Activated naive CD4-positive, alpha-beta T cell (primary cell): Measurements from ENCODE around the gene KCTD3.
A peak's percentile ranks its signal among the peaks of the same experiment; 100 is the strongest.

Experiments
- DNase-seq, 4 experiments: peaks; one replicate each; lab custom pipeline; 2025; lab: John Stamatoyannopoulos, UW

Gene KCTD3

GRCh38 chr1:215566556-215567490, at the start of gene KCTD3:
TSS of gene KCTD3 (plus strand) at chr1:215567304. CDS start at chr1:215567686, 382 bp downstream.
- DNase-seq = peak in 2 of 4 experiments; percentile 8 to 17

GRCh38 chr1:215517441-215517891, 49.6 kb upstream of the KCTD3 start:
- DNase-seq = no peak

DNA sequence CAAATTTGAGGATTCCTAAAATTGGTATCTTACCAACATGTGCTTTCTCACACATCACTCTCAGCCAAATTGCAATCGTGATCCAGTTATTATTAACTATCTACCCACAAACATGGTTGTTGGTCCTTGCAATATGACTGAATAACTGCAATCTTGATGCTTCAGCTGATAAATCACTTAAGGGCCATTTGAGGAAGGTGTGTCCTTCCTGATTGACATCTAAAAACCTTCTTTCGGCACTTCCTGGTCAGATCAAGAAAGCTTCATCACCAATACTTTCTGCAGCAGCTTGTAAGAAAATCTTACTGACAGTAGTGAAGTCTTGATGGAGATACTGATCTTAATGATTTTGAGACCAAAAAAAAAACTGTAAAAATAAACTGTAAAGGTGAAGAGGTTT, 48.5 kb upstream of the KCTD3 start:
- no peak for DNase-seq

- DNase-seq = no peak
These were observed 45.8 kb upstream of the KCTD3 start for GRCh38 chr1:215521279-215521678.

DNA sequence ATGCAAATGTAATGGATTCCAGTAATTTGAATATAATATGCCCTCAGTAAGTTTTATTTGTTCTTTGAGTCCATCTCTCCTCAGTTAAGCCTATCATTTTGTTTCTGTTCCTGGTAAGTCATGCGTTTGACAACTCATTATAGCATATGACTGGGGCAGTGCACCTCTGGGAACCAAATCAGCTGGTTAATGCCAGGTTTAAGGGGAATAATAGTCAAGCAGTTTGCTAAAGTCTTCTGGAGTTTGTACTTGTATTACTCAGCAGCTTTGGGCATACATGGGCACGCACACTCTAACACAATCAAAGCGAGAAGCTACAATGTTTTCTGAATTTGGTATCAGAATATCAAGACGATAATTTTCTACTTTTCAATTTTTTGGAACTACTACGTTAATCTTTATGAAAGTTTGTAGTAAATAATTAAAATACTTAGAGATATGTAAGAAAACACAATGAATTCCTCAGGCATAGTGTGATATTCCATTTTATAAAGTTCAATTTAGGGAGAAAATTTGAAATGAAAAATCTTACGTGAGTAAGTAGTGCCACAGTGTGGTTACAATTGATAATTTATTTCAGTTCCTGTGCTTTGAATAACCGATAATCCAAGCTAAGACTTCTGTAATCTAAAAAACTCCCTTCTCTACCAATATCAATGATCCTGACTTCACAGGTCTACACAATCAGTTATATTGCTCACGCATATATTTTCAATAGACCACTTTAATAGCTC, 43.8 kb upstream of the KCTD3 start:
- DNase-seq = no peak

DNA sequence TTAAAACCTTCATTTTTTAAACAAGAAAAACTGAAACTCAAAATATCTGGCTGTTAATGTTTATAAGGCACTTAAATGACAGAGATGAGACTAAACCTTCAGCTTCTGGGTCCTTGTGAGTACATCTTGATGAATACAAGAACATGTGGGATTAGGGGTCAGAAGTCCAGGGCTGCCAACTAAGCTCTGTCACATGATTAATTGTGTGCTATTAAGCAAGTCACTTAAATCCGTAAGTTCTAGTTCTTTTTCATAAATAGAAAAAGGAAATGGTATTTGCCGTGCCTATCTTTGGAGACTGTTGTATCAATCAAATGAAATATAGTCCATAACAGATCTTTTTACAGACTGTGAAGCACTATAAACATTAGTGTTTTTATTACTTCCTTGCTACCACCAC, 43.2 kb upstream of the KCTD3 start:
- no peak for DNase-seq

GRCh38 chr1:215526147-215526845, 40.8 kb upstream of the KCTD3 start:
- no peak for DNase-seq

DNA sequence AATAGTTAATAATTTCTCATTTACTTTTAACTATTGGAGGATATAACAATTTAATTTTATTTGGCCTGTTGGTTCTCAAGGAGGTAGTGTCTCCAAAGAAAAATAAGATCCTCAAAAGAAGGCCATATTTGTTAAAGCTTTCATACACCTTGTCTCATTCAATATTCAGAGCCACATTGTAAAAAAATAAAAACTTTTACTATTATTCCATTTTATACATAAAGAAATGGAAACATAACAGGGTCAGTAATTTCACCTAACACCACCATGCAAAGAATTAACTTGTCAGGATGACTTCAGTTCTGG, 40.3 kb upstream of the KCTD3 start:
- DNase-seq = no peak

DNA sequence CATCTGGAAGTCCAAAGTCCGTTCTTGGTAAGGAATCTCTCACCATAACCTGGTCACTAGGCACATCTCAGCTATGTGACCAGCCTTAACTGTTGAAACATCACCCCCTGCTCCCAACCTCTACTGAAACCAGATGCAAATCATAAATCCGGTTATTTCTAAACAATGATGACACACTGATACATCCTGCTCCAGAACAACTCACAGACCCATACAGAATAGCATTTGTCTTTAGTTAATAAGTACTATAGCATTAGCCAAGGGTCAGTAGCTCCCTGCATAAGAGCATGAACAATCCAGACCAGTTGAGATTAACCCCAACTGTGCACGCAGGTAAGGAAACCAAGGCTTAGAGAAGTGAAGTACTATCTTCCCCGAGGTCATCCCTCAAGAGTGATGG, 38.0 kb upstream of the KCTD3 start:
- DNase-seq = no peak

GRCh38 chr1:215529571-215529970, 37.5 kb upstream of the KCTD3 start:
- no peak for DNase-seq

GRCh38 chr1:215530401-215530984, 36.6 kb upstream of the KCTD3 start:
- DNase-seq = no peak

DNA sequence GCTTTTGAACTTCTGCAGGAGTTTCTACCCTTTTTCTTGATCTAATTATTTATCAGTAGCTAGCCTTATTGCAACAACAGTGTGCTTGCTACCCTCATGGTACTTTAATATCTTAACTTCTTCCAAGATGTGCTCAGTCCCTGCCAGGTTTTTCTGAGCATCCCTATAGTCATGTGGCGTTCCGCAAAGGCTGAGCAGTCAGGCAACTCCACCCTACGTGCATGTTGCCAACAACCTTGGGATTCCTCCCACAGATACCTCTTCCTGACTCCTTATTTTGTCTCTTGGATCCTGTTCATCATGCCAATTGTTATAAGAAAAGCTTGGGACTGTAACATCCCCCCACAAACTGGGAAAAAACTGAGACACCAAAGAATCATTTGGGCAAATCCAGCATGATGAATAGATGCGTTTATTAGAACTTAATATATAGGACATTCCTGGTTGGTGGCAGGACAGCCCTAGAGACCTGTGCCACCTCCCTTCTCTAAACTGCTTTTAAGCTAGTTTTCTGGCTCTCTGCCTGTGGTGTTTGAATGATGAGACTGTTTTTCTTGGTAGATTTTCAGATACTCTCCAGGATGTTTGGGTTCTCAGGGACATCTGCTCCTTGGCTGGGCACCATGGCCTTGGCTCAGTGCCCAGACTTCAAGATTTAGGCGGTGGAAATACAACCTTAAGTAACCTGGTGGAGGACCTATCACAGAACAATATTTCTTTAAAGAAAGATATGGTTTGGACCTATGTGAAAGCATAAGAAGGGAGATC, 27.1 kb upstream of the KCTD3 start:
- no peak for DNase-seq

- no peak for DNase-seq
These were observed 24.8 kb upstream of the KCTD3 start for GRCh38 chr1:215542301-215542700.

DNA sequence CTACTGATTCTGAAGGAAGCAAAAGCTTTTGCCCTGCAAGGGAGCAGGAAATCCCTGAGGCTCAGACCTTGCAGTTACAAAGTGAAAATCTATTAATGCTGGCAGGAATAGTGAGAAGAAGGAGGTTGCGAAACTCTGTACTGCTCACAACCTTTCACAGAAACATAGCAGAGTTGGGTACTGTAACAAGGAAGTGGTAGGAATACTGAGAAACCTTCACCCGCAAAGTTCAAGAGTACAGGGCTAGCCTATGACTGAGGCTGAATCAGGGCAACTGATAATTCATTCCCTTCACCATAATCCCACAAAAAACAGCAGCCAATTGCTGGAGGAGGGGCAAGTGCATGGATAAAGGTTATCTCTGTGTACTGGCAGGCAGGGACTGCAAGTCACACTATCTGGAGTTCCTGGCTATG, 23.9 kb upstream of the KCTD3 start:
- DNase-seq = no peak

DNA sequence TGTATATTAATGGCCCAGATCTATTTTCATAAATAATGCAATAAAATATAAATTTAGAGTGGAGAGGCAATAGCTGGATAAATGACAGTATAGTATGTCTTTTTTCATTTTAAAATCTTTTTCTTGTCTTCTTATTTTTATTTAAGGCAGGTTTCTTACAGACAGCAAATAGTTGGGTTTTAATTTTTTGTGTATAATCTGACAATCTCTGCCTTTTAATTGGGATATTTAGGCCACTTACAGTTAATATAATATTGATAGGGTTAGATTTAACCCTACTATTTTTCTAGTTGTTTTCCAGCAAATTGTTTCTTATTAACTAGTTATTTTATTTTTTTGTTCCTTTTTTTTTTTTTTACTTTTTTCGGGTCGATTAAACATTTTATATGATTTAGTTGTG, 23.3 kb upstream of the KCTD3 start:
- no peak for DNase-seq

DNA sequence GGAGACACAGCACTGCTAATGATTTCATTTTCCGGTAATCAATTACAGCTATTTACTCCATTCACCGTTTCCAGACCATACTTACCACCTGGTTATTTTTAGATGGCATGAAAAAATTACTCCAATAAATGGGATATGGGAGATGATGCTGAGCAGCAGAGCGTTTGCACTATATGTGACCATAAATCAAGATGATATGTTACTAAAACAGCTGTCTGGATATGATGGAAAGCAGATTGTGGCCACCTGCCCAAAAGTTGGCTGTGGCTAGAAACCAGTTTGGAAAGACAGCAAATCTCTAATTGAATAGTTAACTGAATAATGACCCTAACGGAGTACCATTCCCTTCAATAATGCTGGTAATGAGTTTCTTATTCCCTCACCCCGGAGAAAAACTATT, 22.5 kb upstream of the KCTD3 start:
- DNase-seq = no peak

DNA sequence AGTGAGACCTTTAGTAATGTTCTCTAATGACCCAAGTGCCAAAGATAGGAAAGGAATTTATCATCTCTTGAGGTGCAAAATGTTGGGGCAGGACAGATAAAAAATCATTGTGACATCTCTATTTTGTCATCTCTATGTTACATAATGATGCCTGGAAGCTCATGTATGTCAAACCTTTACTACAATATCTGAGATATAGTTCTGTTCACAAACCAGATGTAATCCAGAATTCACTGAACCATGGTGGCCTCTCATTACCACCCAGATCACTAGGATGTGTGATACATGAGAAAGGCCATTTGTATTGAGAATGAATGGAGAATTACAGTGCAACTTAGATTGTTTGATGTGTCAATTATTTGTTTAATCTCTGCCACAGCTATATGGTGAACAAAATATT, 22.0 kb upstream of the KCTD3 start:
- no peak for DNase-seq

DNA sequence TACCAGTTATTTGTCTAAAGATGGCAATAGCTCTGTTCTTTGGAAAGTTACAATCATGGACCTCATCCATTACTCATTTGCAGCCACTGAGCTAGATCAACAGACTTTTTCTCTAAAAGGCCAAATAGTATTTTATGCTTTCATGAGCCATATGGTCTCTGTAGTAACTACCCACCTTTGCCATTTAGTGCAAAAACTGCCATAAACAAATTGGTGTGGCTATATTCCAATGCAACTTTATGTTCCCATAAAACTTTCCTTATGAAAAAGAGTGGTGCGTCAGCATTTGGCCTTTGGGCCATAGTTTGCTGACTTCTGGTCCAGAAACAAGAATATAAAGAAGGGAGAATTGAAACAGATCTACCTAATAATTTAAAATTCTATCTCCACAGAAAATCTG, 20.1 kb upstream of the KCTD3 start:
- DNase-seq = no peak

GRCh38 chr1:215551806-215552205, 15.3 kb upstream of the KCTD3 start:
- no peak for DNase-seq

DNA sequence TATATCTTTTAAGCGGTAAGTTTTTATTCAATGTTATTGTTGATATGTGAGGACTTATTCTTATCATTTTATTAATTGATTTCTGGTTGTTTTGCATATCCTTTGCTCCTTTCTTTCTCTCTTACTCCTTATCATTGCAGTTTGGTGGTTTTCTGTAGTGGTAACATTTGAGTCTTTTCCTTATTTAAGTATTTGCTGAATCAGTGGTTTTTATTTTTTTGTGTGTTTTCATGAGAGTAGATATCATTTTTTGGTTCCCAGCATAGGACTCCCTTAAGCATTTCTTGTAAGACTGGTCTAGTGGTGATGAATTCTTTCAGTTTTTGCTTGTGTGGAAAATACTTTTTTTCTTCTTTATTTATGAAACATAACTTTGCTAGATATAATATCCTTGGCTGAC, 12.2 kb upstream of the KCTD3 start:
- DNase-seq = no peak

DNA sequence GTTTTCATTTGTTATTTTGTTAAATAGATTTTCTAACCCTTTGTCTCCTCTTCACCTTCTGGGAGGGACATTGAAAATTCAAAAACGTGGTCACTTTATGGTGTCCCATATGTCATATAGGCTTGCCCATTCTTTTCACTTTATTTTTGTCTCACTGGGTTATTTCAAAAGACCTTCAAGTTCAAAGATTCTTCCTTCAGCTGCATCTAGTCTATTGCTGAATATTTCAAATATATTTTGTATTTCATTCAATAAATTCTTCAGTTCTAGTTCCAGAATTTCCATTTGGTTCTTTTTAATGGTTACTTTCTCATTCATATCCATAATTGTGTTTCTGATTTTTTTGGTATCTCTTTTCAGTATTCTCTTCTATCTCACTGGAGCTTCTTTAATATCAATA, 11.6 kb upstream of the KCTD3 start:
- DNase-seq = no peak

GRCh38 chr1:215556996-215557395, 10.1 kb upstream of the KCTD3 start:
- DNase-seq = no peak
